Smooth muscle cell of the umbilical artery (primary cell): ENCODE data around the gene POTEJ. TPM values are rescaled to one million over a fixed set of nuclear protein-coding genes. Genes with fewer than 3 reads are reported as not detected.

Experiments used
- total RNA-seq: library from RNA; depleted of rRNA; stranded (reverse); fragments of >200 nt; gene quantifications from 2 replicates; pipeline ENCODE4 v1.2.3, GENCODE V29; 2014

POTEJ gene
- total RNA-seq, result not detected in 2 replicates

GRCh38 chr2:130611140-130611539 is at the start of gene POTEJ:
POTEJ (plus strand) TSS chr2:130611440; CDS start chr2:130611533, 93 bp downstream.

DNA sequence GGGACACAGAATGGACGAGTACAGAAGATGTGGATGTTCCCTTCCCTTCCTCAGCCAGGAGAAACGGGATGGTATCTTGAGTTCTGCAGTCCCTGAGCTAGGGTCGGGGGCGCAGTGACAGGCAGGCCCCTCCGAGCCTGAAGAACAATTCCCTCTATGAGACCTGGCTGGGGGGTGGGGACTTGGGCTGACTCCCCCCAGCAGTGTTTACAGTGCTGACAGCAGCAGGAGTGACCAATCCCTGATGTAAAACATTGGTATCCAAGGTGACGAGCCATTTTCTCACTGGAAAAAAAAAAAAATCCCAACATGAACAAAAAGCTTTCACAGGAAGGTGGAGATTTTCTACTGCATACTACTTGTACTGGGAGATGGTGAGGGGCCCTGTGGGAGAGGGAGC is 11.8 kb upstream of the POTEJ start, which contains the start of gene CFC1:
CFC1 (minus strand) TSS at position 183 of the 400 bp plus-strand sequence. CDS start 288 bp downstream, outside the sequence.

Other genes with a start within 250 kb of the POTEJ start
- not detected in 2 replicates for gene POTEI, start 102.1 kb upstream of the POTEJ start, total RNA-seq
- not detected in 2 replicates for gene CFC1B, start 90.2 kb upstream of the POTEJ start, total RNA-seq
- gene CFC1, start 11.9 kb upstream of the POTEJ start, total RNA-seq, result not detected in 2 replicates
- not detected in 2 replicates for gene GPR148, start 117.6 kb downstream of the POTEJ start, total RNA-seq
- gene AMER3, start 144.1 kb downstream of the POTEJ start, total RNA-seq, result not detected in 2 replicates
- gene ARHGEF4, start 225.5 kb downstream of the POTEJ start, total RNA-seq, result 7.1 and 7.4 TPM in 2 replicates